H9 (cell line): ENCODE results near the gene RPP38. TPM values are rescaled to one million over a fixed set of nuclear protein-coding genes. Genes with fewer than 3 reads are reported as not detected.

Experiments used
- DNase-seq: peaks from one replicate; pipeline ENCODE4 v3.0.0-alpha.2; 2017
- H2AFZ ChIP-seq: one replicate; pipeline ENCODE4 v1.6.1; 2013; ENCODE audit warnings: mild to moderate bottlenecking, low read length, control low read depth, moderate library complexity
- H2AK5ac ChIP-seq: 2 replicates; pipeline ENCODE4 v1.6.1; 2013; ENCODE audit warnings: low read length, control low read depth, mixed read lengths; ENCODE audit not compliant: insufficient read length
- H2BK120ac ChIP-seq: one replicate; pipeline ENCODE4 v1.6.1; 2013; ENCODE audit warnings: low read depth, mild to moderate bottlenecking, low read length, control low read depth, inconsistent platforms; ENCODE audit not compliant: poor library complexity, severe bottlenecking
- H2BK12ac ChIP-seq: 2 replicates; pipeline ENCODE4 v1.6.1; 2013; ENCODE audit warnings: low read length, control low read depth, mixed read lengths, low read depth; ENCODE audit not compliant: insufficient read length
- H2BK15ac ChIP-seq: 2 replicates; pipeline ENCODE4 v1.6.1; 2013; ENCODE audit warnings: low read depth, low read length, control low read depth
- H2BK20ac ChIP-seq: one replicate; pipeline ENCODE4 v1.6.1; 2013; ENCODE audit warnings: low read depth, mild to moderate bottlenecking, low read length, control low read depth, inconsistent platforms; ENCODE audit not compliant: poor library complexity, severe bottlenecking
- H2BK5ac ChIP-seq: 2 replicates; pipeline ENCODE4 v1.6.1; 2013; ENCODE audit warnings: low read length, control low read depth, mixed read lengths; ENCODE audit not compliant: insufficient read length
- H3K14ac ChIP-seq: 2 replicates; pipeline ENCODE4 v1.6.1; 2013; ENCODE audit warnings: low read length, control low read depth; ENCODE audit not compliant: insufficient read depth
- H3K18ac ChIP-seq: 2 replicates; pipeline ENCODE4 v1.6.1; 2013; ENCODE audit warnings: low read depth, mild to moderate bottlenecking, mixed read lengths, low read length, control low read depth; ENCODE audit not compliant: insufficient read length
- H3K23ac ChIP-seq: 2 replicates; pipeline ENCODE4 v1.6.1; 2013; ENCODE audit warnings: low read length, control low read depth, mixed read lengths, low read depth; ENCODE audit not compliant: insufficient read length
- H3K23me2 ChIP-seq: 2 replicates; pipeline ENCODE4 v1.6.1; 2013; ENCODE audit warnings: low read depth, mild to moderate bottlenecking, mixed read lengths, low read length, control low read depth; ENCODE audit not compliant: insufficient read length, poor library complexity, severe bottlenecking
- H3K27ac ChIP-seq: 2 replicates; pipeline ENCODE4 v1.5.1; 2013; ENCODE audit warnings: low read length, control low read depth, mixed read lengths, low read depth; ENCODE audit not compliant: insufficient read length
- H3K27me3 ChIP-seq: 2 replicates; pipeline ENCODE4 v1.6.1; 2013; ENCODE audit warnings: low read length, control low read depth, inconsistent platforms; ENCODE audit not compliant: insufficient read depth
- H3K4ac ChIP-seq: 2 replicates; pipeline ENCODE4 v1.6.1; 2013; ENCODE audit warnings: low read depth, mild to moderate bottlenecking, control low read depth, inconsistent platforms, low read length, moderate library complexity
- H3K4me1 ChIP-seq: 2 replicates; pipeline ENCODE4 v1.6.1; 2013; ENCODE audit warnings: low read length, control low read depth, inconsistent platforms; ENCODE audit not compliant: insufficient read depth
- H3K4me2 ChIP-seq: 2 replicates; pipeline ENCODE4 v1.6.1; 2013; ENCODE audit warnings: low read length, control low read depth, mixed read lengths; ENCODE audit not compliant: insufficient read length, insufficient read depth
- H3K56ac ChIP-seq: 2 replicates; pipeline ENCODE4 v1.6.1; 2013; ENCODE audit warnings: low read depth, mild to moderate bottlenecking, mixed read lengths, low read length, control low read depth; ENCODE audit not compliant: insufficient read length
- H3K79me1 ChIP-seq: 2 replicates; pipeline ENCODE4 v1.6.1; 2013; ENCODE audit warnings: low read depth, mild to moderate bottlenecking, moderate library complexity, low read length, control low read depth, inconsistent platforms; ENCODE audit not compliant: insufficient read depth, poor library complexity, severe bottlenecking
- H3K79me2 ChIP-seq: 2 replicates; pipeline ENCODE4 v1.6.1; 2013; ENCODE audit warnings: low read length, control low read depth, inconsistent platforms; ENCODE audit not compliant: insufficient read depth
- H3K9ac ChIP-seq: 2 replicates; pipeline ENCODE4 v1.6.1; 2013; ENCODE audit warnings: low read length, control low read depth, mixed read lengths; ENCODE audit not compliant: insufficient read length; ENCODE audit errors: extremely low read depth
- H3K9me3 ChIP-seq: one replicate; pipeline ENCODE4 v1.6.1; 2013; ENCODE audit warnings: low read depth, low read length, inconsistent platforms; ENCODE audit not compliant: control insufficient read depth
- H3T11ph ChIP-seq: one replicate; pipeline ENCODE4 v1.6.1; 2013; ENCODE audit warnings: mild to moderate bottlenecking, low read length, control low read depth, inconsistent platforms
- H4K20me1 ChIP-seq: one replicate; pipeline ENCODE4 v1.6.1; 2013; ENCODE audit not compliant: control insufficient read depth, insufficient read length, insufficient read depth
- H4K5ac ChIP-seq: 2 replicates; pipeline ENCODE4 v1.6.1; 2013; ENCODE audit warnings: low read depth, mild to moderate bottlenecking, mixed read lengths, low read length, control low read depth; ENCODE audit not compliant: insufficient read length
- H4K8ac ChIP-seq: replicated peaks from 2 replicates; pipeline ENCODE4 v1.6.1; 2013; ENCODE audit warnings: low read length, control low read depth, mixed read lengths, low read depth; ENCODE audit not compliant: insufficient read length
- H4K91ac ChIP-seq: 2 replicates; pipeline ENCODE4 v1.6.1; 2013; ENCODE audit warnings: low read depth, mild to moderate bottlenecking, moderate library complexity, mixed read lengths, low read length, control low read depth; ENCODE audit not compliant: insufficient read length
- H3K27ac Mint-ChIP-seq, 3 experiments: 2 replicates in 2 of 3; 3 replicates in 1 of 3; pipeline ENCODE4 v1.8.0; 2020 to 2021; ENCODE audit warnings: mixed read lengths in 3 of 3, mild to moderate bottlenecking in 1 of 3, moderate library complexity in 1 of 3
- H3K27me3 Mint-ChIP-seq: 2 replicates; pipeline ENCODE4 v1.8.0; 2021; ENCODE audit warnings: low read depth, mild to moderate bottlenecking, moderate library complexity, mixed read lengths
- H3K36me3 Mint-ChIP-seq, 3 experiments: 2 replicates in 2 of 3; 3 replicates in 1 of 3; pipeline ENCODE4 v1.8.0; 2020 to 2021; ENCODE audit warnings: low read depth in 3 of 3, mixed read lengths in 3 of 3; ENCODE audit not compliant: insufficient read depth in 1 of 3
- H3K4me1 Mint-ChIP-seq, 2 experiments: 2 replicates each; pipeline ENCODE4 v1.8.0; 2020; ENCODE audit warnings: mixed read lengths in 2 of 2
- H3K4me3 Mint-ChIP-seq, 2 experiments: 2 replicates in 1 of 2; 3 replicates in 1 of 2; pipeline ENCODE4 v1.8.0; 2020 to 2021; ENCODE audit warnings: mild to moderate bottlenecking in 2 of 2, mixed read lengths in 2 of 2, moderate library complexity in 1 of 2
- H3K9me3 Mint-ChIP-seq, 2 experiments: 2 replicates in 1 of 2; 3 replicates in 1 of 2; pipeline ENCODE4 v1.8.0; 2020; ENCODE audit warnings: mild to moderate bottlenecking in 2 of 2, mixed read lengths in 2 of 2, moderate library complexity in 1 of 2
- CTCF ChIP-seq: fragments of 200-600 bp; sonication (generic); conservative IDR thresholded peaks from 3 replicates; pipeline ENCODE4 v1.8.0; 2021; ENCODE audit warnings: antibody characterized with exemption, mild to moderate bottlenecking
- WGBS: extraction: QIAGEN DNeasy Blood & Tissue Kit; methylation state at CpG from one replicate; pipeline ENCODE4 v1.1.7; 2013; ENCODE audit warnings: missing lambda C conversion rate, low lambda C conversion rate, mixed read lengths; ENCODE audit not compliant: insufficient read length; ENCODE audit errors: extremely low coverage; 5-methylcytosine and 5-hydroxymethylcytosine counted together
- total RNA-seq: library from RNA; stranded (reverse); gene quantifications from 2 replicates; pipeline ENCODE4 v1.2.1, GENCODE V29; 2021

The RPP38 gene
- total RNA-seq, 1 experiment from 2014 or later: 26.6 TPM

DNA sequence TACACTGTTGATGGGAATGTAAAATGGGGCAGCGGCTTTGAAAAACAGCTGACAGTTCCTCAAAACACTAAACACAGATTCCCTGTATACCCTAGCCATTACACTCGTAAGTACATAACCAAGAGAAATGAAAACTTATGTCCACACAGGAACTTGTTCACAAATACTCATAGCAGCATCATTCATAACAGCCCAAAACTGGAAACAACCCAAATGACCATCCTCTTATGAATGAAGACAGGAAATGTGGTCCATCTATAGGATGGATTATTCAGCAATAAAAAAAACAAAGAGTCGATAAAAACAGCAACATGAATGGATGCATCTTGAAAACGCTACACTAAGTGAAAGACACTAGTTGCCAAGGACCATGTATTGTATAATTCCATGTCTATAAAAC, 47.6 kb downstream of the RPP38 start:
- H2AFZ ChIP-seq: no peak overlapping the region
- H3K27ac ChIP-seq: no peak overlapping the region
- no CpG with 5 or more reads among the region's 4 CpGs for WGBS
- no peak overlapping the region for H3K4ac ChIP-seq
- H4K8ac ChIP-seq: no peak overlapping the region
- H3K4me3 Mint-ChIP-seq: no peak overlapping the region
- peaks cover 4 to 11% of the 10 kb centered on the region in 2 experiments; a peak in 3 of 4 replicates for H3K4me1 Mint-ChIP-seq
- H2BK5ac ChIP-seq: no peak overlapping the region
- no peaks in the 10 kb centered on the region for H3K27me3 Mint-ChIP-seq
- H4K91ac ChIP-seq: no peak overlapping the region
- no peak overlapping the region for H2BK12ac ChIP-seq
- H2BK15ac ChIP-seq: no peak overlapping the region
- no peak overlapping the region for H2BK120ac ChIP-seq
- H3K36me3 Mint-ChIP-seq: peaks cover 0 to 8% (median 3%) of the 10 kb centered on the region in 3 experiments; a peak in 2 of 7 replicates
- no peak for TF ChIP-seq CTCF
- H3K27ac Mint-ChIP-seq: no peak overlapping the region
- no peaks in the 10 kb centered on the region for H3K4me1 ChIP-seq
- no peak overlapping the region for H3K9ac ChIP-seq
- no peak overlapping the region for H3K56ac ChIP-seq
- H2AK5ac ChIP-seq: no peak overlapping the region
- DNase-seq: no peak
- no peaks in the 10 kb centered on the region for H4K20me1 ChIP-seq
- H4K5ac ChIP-seq: no peak overlapping the region
- no peaks in the 10 kb centered on the region for H3K9me3 ChIP-seq
- no peak overlapping the region for H3K23ac ChIP-seq
- no peaks in the 10 kb centered on the region for H3K79me1 ChIP-seq
- no peaks in the 10 kb centered on the region for H3K23me2 ChIP-seq
- H3K79me2 ChIP-seq: peaks cover 3% of the 10 kb centered on the region; the same call in 1 of the 2 replicates
- no peak overlapping the region for H3K4me2 ChIP-seq
- no peak overlapping the region for H3T11ph ChIP-seq
- no peaks in the 10 kb centered on the region for H3K27me3 ChIP-seq
- H2BK20ac ChIP-seq: no peak overlapping the region
- no peak overlapping the region for H3K18ac ChIP-seq
- H3K9me3 Mint-ChIP-seq: no peaks in the 10 kb centered on the region; a peak in 1 of 5 replicates
- H3K14ac ChIP-seq: no peak overlapping the region
